DMS79 treated with DMSO at 0.1 percent for 48 hours (cell line): ENCODE measurements around the gene PCYT2.

ENCODE experiments used
- DNase-seq: peaks from one replicate; lab custom pipeline; 2025; lab: John Stamatoyannopoulos, UW

Gene PCYT2

GRCh38 chr17:81851423-81851822, 59.8 kb downstream of the PCYT2 start:
- DNase-seq = no peak
